Islet of Langerhans (tissue), 1 donor: ENCODE results near the gene MGRN1.

ENCODE experiments used
- FAIRE-seq: peaks from one replicate; lab custom pipeline; 2011; peaks lifted over from hg19 to GRCh38; lab: Jason Lieb, UNC

Gene MGRN1

DNA sequence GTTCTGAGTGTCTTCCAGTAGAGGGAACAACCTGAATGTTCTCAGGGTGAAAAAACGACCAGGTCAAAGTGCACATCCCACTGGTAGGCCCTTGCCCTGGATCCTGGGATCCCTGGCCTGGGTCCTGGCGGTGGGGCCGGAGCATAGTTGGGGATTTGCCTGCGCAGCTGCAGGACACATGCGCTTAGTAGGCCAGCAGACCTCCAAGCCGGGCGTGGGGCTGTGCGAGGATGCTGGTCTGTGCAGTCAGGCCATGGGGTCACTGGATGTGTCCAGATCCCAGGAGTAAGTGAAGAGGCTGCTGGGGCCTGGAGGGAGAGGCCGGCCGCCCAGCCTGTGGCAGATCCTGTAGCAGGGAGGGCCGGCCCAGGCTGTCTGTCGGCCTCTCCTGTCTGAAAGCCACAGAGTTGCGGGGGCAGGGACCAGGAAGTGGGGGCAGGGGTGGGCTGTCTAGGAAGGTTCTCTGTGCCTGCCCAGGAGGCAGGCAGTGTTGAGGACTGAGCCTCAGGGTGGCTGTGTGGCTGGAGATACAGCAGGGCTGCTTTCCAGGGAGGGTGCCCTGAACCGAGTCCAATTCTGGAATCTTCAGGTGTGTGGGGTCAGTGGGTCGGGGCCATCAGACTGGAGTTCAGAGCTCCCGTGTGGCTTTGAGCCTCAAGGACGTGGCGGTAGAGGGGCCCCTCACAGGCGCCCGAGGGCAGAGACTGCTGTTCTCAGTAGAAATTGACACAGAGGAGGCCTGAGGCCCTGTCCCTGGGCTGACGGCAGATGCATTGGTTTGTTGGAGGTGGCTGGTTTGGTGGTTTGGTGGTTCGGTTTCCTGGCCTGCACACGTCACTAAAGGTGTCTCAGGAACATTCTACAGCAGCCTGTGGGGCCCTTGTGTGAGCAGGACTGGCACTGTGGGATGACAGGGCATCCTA lies 51.5 kb downstream of the MGRN1 start:
- no peak for FAIRE-seq

DNA sequence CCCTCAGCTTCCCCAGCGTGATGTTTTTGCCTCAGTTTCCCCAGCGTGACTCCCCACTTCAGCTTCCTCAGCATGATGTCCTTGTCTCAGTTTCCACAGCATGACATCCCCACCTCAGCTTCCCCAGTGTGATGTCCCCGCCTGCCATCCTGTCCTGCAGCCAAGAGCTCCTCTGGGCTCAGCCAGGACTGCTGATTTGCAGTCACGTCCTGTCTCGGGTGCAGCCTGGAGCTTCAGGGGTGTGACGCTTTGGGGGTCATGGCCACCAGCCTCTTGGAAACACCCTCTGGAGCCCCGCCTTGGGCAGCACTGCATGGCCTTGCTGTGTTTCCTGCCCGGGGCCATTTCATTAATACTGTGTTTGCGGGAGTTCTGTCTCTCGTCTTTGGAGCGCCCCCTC lies 52.2 kb downstream of the MGRN1 start:
- no peak for FAIRE-seq

DNA sequence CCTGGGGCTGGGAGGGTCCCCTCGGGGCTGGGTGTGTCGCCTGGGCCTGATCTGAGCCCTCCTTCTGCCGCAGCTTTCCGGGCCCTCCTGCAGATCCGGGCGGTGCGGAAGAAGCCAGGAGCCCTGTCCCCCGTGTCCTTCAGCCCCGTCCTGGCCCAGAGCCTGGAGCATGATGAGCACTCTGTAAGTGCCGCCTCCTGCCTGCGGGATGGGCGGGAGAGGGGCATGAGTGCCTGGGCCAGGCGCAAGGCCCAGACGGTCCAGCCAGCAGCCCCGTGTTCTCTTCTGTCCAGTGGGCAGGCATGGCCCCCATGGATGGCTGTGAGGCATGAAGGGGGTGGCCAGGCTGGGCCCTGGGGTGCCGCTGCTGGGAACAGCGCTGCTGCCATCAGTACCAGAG lies 52.8 kb downstream of the MGRN1 start:
- no peak for FAIRE-seq

DNA sequence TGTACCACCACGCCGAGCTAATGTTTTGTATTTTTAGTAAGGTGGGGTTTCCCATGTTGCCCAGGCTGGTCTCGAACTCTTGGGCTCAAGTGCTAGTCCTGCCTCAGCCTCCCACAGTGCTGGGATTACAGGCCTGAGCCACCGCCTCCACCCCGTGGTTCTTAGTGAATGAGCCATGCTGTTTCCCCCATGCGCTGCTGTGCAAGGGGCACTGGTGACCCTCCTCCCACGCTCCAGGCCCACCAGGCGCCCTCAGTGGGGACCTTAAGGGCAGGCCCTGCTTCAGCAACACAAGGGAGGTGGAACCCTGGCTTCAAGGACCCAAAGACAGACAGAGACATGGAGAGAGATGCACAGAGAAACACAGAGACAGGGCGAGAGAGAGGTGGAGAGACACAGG lies 53.4 kb downstream of the MGRN1 start:
- no peak for FAIRE-seq

DNA sequence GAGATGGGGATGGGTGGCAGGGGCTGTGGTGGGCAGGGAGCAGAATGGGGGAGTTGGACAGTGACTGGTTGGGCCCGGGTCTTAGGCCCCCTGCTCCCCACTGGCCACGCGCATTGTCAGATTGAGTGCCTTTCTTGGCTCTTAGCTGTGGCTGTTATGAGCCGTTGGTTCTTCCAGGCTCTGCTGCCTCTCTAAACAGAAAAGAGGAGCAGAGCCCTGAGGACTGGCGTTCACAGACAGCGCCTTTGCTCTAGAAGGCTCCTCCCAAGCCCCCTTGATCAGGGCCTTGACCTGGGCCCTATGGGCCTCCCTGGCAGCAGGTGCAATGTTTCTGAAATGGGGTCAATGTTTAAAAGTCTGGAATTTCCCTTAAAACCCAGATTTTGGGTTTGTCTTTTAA lies 54.0 kb downstream of the MGRN1 start:
- FAIRE-seq = no peak

DNA sequence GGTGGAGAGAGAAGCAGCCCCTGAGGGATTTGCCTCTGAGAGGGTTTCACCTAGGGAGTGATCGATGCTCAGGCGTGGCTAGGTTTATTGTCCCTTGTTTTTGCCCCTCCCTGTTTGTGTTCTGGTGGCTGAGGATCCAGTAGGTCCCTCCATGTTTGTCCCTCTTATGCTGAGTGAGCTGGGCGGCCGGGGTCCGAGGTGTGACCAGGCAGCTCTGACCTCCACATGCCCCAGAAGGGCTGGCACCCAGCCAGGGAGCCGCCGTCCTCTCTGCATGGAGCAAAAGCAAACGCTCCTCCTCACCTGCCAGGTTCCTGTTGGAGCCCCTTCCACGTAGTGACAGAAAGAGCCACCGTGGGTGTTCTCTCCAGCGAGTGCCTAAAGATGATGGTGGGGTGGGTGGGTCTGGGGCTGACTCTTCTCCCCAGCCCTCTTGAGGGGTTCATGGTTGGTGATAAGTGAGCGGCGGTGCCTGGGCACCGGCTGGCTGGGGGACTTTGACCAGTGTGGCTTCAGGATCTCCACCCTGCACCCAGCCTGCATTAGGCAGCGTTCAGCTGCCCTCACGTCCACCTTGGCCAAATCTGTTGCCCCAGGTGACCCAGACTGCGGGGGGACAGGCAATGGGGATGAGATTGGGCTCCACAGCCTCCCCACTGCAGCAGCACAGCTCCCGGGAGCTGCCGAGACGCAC lies 54.7 kb downstream of the MGRN1 start:
- FAIRE-seq = no peak

DNA sequence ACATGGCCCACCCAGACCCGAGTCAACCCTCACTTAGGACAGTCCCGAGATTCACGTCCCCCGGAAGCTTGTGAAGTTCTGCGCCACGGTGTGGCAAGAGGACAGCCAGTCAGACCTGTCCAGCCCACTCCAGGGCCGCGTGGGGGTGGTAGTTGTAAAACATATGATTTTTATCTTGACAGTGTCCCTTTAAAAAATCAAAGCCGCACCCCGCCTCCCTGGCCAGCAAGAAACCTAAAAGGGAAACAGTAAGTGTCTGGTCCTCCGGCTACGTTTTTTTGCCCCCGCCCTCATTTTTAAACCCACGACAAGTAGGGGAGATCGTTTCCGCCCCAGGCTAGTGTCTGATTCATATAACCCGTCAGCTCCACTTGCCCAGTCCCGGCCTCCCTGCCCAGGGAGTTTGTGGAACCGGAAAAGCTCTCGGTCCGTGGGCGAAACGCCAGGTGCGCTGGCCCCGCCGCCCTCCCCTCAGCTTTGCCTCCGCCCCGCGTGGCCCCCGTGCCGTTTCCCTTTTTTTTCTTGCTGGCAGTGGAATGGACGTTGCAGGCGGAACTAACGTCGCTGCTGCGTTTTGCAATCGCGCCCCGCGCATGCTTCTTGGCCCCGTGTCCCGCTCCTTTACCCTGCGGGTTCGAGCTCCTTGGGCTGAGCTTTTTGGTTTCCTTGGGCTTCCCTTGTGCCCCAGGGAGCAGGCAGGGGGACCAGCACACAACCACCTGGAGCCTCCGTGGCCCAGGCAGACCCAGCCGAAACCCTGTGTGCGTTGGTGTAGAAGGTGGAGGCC lies 55.4 kb downstream of the MGRN1 start:
- no peak for FAIRE-seq

DNA sequence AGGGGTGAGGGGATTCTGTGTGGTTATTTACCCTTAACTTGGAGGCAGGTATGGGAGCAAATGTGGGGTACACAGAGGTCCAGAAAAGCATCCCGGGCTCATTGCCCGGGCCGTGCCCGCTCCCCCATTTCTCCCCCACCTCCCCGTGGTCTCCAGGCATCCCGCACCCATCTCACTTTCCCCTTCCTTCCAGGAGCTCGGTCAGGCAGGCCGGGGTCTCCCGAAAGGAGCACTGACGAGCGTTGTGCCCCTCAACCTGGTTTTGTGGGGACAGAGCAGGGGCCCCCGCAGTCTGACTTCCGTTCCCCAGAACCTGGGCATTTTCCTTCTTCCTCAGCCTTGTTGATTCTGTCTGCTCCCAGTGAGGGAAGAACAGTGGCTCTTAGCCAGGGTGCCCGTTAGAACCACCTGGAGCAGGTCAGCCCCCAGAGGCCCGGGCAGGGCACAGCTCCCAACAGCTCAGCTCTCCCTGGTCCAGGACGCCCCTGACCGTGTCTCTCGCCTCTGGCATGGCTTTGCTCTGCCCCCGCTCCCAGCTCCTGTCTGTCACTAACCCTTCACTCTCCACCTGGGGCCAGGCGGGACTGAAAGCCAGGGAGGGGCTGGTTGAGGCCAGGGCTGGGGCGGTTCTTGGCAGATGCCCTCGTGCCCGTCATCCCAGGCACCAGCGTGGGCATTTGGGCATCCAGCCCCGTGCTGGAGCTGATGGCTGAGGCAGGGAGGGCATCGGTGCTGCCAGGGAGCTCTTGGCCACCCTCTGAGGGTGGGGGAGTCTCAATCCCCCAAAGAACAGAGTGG lies 56.2 kb downstream of the MGRN1 start:
- FAIRE-seq = no peak

DNA sequence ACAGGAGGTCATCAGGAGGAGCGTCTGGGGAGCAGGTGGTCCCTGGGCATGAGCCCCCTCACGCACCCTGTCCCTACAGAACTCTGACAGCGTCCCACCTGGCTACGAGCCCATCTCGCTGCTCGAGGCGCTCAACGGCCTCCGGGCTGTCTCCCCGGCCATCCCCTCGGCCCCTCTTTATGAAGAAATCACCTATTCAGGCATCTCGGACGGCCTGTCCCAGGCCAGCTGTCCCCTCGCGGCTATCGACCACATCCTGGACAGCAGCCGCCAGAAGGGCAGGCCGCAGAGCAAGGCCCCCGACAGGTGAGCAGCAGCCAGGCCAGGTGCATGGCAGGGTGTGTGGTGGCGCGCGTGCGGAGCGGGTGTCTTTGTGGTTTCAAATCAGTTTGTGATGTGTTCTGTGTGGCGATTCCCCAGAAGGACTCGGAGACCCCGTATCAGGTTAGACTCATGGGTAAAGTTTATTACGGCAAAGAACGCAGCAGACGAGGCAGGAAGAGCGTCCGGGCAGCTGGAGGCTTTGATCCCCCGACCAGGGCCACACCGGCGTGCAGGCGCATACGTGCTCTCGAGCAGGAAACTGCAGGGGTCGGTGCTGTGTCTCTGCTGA lies 57.0 kb downstream of the MGRN1 start:
- no peak for FAIRE-seq

DNA sequence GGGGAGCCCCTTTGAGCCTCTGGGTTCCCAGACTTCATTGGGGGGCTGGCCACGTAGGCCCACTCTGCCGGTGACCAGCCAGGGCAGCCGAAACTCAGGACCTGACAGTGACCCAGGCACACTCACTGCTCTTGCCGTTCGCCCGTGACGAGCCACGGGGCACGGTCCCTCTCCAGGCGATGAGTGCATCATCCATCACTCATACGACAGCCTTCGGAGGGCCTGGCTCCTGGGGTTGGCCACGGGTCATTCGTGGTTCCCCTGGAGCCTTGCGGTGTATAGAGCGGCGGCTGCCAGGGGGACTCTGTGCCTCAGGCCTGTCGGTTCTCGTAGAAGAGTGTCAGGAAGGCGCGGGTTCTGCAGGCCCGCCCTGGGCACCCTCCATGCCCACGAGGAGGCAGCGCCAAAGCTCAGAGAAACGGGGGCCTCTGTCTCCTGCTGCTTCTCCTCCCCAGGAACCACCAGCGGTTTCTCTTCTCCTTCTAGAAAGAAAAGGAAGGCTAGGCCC lies 57.5 kb downstream of the MGRN1 start:
- FAIRE-seq = no peak

DNA sequence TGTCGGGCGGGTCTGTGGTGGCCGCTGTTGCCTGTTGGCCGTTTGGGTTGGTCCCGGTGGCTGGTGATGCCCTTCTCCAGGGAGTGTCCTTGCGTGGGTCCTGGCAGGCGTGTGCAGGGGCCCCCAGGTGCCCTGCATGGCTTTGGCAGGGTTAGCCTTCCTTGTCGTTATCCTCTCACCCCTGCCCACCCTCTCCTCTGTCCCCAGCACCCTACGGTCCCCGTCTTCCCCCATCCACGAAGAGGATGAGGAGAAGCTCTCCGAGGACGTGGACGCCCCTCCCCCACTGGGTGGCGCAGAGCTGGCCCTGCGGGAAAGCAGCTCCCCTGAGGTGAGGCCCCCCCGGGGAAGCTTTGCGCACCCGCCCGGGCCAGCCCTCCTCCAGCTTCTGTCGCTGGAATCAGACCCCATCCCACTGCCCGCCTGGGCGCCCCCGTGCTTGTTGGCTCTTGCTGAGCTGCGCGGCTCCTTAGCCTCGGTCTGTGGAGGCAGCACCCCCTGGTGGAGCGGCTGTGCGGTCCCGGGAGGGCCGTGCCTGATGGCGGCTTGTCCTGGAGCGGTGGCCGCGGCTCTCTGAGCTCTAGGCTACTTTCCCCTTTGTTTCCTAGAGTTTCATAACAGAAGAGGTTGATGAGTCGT lies 58.1 kb downstream of the MGRN1 start:
- no peak for FAIRE-seq

DNA sequence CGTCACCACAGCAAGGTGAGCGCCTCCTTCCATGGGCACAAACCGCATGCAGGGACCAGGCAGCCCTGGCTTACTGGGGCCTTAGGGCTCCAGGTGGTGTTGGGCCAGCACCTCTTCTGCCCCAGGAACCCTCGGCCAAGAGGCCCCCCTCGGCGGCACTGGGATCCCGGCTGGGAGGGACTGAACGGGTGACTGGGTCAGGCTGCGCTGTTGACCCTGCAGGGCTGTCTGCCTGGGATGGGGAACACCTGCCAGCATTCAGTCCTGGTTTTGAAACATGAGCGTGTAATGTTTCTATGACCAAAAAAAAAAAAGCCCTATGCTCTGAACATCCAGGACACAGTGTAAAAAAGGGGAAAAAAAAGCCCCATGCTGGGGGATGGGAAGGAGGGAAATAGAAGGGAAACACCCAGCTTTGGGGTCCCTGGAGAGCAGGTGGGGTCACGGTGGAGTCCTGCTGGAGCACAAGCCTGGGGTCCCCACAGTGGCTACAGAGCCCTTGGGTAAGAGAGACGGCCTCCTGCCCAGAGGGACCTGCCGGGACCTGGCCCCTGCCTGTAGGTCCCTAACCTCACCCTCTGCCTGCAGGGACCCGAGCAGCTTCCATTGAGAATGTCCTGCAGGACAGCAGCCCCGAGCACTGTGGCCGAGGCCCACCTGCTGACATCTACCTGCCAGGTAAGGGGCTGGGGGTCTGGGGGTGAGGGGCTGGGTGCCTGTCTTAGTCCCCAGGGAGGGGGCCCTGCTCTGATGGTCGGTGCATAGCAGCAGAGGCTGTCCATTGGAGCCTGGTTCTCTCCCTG lies 58.8 kb downstream of the MGRN1 start:
- FAIRE-seq = no peak

DNA sequence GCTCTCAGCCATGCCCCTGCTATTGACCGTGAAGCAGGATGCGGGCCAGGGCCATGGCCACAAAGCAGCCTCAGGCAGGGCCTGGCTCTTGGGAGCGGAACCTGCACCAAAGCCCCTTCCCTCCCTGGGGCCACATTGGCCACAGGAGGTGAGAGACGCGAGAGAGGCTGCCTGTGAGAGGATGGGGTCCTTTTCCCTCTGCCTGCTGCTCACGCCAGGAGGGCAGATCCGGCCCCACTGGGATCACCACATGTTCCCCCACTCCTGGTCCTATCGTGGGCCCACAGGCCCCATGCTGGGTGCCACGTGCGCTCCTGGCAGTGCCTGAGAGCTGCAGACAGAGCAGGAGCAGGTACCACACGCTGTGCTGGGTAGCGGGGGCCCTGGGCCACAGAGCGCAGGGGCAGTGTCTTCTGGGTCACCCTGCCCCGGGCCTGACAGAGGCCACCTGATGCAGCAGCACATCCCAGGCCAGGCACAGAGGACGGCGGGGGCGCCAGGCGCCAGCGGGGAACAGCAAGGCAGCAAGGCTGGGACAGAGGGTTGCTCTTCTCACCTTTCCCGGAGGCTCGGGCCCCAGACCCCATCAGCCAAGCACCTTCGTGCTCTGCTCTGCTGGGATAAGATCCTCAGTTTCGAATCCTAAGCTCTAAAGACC lies 59.6 kb downstream of the MGRN1 start:
- FAIRE-seq = no peak

DNA sequence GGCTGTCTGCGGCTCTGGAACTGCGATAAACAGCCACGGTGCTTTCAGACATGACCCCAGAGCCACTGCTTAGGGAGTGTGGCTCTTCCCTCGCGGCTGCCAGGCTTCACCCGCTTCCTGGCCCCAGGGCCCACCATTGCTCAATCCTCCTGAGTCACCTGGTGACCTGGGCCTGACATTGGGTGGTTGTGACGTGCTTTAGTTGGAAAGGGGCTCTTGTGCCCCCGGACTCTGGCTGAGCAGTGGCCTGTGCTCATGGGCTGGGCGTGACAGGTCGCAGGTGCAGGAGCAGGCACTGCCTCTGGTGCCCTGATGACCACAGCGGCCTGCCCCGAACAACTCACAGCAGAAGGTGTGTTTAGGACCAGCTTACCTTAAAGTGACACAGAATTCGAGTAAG lies 60.1 kb downstream of the MGRN1 start:
- FAIRE-seq = no peak

DNA sequence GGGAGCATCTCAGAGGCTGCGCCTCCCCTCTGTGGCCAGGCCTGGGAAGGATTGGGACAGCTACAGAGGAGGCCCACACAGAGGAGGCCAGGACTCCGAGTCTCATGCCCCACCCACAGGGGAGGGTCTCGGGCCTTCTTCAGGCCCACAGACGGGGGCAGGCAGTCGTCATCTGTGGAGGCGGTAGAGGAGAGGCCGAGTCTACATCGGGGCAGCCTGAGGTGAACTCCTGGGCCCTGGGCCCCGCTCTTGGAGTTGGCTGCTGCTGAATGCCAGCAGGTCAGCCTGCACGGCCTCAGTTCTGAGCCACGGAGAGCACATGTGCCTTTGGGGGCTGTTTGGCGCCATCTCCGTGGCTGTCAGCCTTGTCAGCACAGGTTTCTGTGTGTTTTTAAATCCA lies 60.7 kb downstream of the MGRN1 start:
- no peak for FAIRE-seq

DNA sequence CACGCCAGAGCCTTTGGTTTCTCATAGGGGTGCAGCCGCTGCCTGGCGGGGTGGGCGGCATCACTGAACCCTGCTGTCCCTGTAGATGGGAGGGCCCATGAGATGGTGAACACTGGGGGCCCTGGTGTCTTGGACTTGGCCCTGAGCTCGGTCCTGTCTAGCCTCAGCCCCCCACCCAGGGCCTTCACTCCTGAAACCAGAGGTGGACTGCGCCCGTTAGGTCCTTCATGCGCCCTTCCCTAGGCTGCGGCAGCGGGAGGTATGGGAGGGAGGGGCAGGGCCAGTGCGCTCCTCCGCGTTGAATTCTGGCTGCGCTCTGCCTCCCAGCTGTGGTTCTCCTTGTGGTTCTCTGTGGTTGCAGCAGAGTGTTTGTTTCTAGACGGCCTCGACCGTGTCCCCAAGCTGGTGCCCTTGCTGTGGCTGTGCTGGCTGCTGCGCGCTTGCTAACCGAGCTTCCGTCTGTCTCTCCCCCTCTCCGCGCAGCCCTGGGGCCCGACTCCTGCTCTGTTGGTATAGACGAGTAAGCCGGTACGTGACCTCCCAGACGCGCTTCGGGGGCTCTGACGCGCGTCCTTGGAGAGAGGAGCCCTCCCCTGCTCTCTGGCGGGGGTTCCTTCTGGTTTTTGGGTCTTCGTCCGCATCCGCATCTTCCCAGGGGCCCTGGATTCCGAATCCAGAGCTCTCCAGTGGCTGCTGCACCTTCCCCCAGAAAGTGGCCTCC lies 61.3 kb downstream of the MGRN1 start:
- no peak for FAIRE-seq

DNA sequence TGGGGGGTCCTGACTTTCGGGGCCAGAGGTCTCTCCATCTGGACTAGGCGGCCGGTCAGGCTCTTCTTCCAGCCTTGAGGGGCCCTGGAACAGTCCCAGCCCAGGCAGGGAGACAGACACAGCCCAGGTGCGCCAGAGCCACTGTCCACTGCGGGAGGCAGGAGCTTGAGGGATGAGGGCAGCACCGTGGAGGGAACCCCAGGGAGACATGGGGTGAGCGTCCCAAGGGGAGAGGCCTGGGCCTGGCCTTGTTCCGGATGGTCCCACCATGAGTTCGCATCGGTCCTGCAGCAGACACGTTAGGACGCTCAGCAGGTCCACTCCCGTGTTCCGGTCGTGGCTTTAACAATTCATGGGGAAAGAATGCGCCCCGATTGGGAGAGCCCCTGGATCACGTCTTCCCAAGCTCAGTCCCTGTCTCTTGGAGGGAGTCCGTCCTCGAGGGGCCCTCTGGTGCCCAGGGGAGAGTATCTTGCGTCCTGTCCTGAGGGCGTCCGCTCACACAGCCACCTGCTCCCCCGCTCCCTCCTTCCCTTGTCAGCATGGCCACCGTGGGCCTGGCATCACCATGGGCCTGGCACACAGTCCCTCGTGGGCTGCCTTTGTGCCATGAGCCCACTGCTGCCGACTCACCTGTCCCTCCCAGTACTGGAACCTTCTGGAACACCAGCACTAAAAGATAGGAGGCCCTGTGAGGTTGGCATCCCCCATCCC lies 62.0 kb downstream of the MGRN1 start:
- FAIRE-seq = no peak

DNA sequence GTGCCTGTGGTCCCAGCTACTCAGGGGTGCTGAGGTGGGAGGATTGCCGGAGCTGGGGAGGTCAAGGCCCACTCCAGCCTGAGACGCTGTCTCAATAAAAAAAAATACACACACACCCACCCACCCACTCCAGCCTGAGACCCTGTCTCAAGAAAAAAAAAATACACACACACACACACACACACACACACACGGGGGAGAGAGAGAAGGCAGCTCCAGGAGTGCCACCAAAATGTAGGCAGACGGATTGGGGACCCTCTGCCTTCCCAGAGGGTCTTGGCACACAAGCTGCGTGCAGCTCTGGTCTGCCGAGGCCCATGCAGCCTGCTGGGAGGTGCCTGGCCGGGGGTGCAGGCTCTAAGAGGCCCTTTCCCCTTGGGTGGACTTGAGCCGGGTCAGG lies 62.8 kb downstream of the MGRN1 start:
- no peak for FAIRE-seq
